Fibroblast of the aortic adventitia (primary cell): Measurements from ENCODE around the gene TACC2. TPM values are rescaled to one million over a fixed set of nuclear protein-coding genes. Genes with fewer than 3 reads are reported as not detected.

Source experiments
- DNase-seq: peaks from one replicate; pipeline ENCODE4 v3.0.0-alpha.2; 2010; ENCODE audit warnings: low read depth
- H3K4me3 ChIP-seq: 2 replicates; pipeline ENCODE4 v1.5.1; 2011; ENCODE audit warnings: low read depth, mild to moderate bottlenecking, control low read depth, low read length, moderate library complexity
- CTCF ChIP-seq: IDR thresholded peaks from 2 replicates; pipeline ENCODE4 v1.5.1; 2011; ENCODE audit warnings: mild to moderate bottlenecking, low read length, control low read depth, inconsistent platforms; ENCODE audit not compliant: insufficient read depth
- total RNA-seq: library from RNA; depleted of rRNA; stranded (reverse); fragments of >200 nt; gene quantifications from 2 replicates; pipeline ENCODE4 v1.2.3, GENCODE V29; 2012; ENCODE audit warnings: low replicate concordance

TACC2 gene
- total RNA-seq, 1 donor, result 9.2 TPM

GRCh38 chr10:122237331-122237990 is 248.5 kb downstream of the TACC2 start:
- no peak overlapping the region for H3K4me3 ChIP-seq
- TF ChIP-seq CTCF, result no peak

GRCh38 chr10:122239578-122240257 is 250.8 kb downstream of the TACC2 start:
- TF ChIP-seq CTCF, result no peak
- DNase-seq, result peak; percentile 72

More at GRCh38 chr10:122237331-122237990, 248.5 kb downstream of the TACC2 start:
- DNase-seq, result no peak

GRCh38 chr10:122240401-122240800 is 251.4 kb downstream of the TACC2 start:
- no peak for DNase-seq
- H3K4me3 ChIP-seq, result no peak overlapping the region
- TF ChIP-seq CTCF, result no peak

More at GRCh38 chr10:122239578-122240257, 250.8 kb downstream of the TACC2 start:
- no peak overlapping the region for H3K4me3 ChIP-seq

GRCh38 chr10:122241836-122242235 is 252.9 kb downstream of the TACC2 start:
- no peak for DNase-seq
- no peak overlapping the region for H3K4me3 ChIP-seq
- no peak for TF ChIP-seq CTCF

- TF ChIP-seq CTCF, result no peak
- no peak overlapping the region for H3K4me3 ChIP-seq
- DNase-seq, result peak; percentile 75
Observed at GRCh38 chr10:122243550-122243949, 254.6 kb downstream of the TACC2 start.

- TF ChIP-seq CTCF, result no peak
- no peak for DNase-seq
- H3K4me3 ChIP-seq, result no peak overlapping the region
Observed at GRCh38 chr10:122244001-122244975, 255.3 kb downstream of the TACC2 start.
